ENCODE results near the gene MRPL18.

Gene MRPL18

DNA sequence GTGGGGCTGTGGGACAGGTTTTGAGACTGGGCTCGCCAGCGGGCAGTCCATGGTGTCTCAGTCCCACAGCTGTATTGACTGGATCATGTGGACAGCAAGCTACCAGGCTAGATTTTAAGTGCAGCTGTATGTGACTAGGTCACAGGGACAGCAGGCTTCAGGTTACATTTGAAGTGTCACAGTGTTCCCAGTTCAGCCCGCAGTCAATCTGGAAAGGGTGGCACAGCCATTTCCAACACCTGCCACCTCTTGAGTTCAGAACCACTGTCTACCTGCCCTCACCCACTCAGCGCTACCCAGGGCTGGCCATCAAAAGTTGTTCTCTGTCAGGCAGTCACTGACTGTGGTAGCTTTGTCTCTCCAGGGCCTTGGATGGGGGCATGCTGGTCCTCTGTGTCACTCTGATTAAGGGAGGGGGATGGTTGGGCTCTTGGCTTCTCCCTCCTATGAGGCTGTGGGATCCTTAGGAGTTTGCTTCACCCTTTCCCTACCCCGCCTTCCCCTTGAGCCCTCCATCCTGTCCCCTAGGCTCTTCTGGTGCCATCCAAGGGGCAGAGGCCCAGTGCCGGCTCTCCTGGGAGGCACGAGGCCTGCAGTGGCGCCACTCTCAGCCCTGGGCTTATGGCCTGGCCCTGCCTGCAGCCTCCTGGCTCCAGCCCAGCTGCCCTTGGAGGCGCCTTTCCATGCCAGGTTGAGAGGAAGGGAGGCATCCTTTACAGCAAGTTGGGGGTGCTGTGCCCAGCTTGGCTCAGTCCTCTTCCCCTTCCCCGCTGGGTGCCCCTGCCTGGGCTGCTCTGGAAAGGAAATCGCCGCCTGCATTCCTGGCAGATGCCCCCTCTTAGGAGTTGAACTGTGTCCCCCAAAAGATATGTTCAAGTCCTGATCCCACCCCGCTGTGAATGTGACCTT lies 54.7 kb downstream of the MRPL18 start:
- no peak for ATAC-seq

More for the DNA sequence above, 54.7 kb downstream of the MRPL18 start:
- no peak for TF ChIP-seq OSR1 (CRISPR knock-in tag; IDR thresholded peaks at IDR 0.05)
- TF ChIP-seq PATZ1 (CRISPR knock-in tag; IDR thresholded peaks at IDR 0.05; ENCODE audit: borderline replicate concordance): no peak

All from SK-N-SH treated with all-trans-retinoic acid at 6 μM for 48 hours (cell line).